Muscle of leg (tissue), 11 donors: ENCODE results near the gene LIPG. TPM values are rescaled to one million over a fixed set of nuclear protein-coding genes. Genes with fewer than 3 reads are reported as not detected.
"Not testable (repeated sequence)": the region's sequence is repeated elsewhere in the genome, so short reads cannot be mapped to it uniquely, and the experiment has no call there.

ENCODE experiments used
- DNase-seq: peaks from one replicate; pipeline ENCODE4 v3.0.0; 2013
- H3K27ac ChIP-seq: one replicate; pipeline ENCODE4 v1.5.1; 2013; ENCODE audit warnings: mild to moderate bottlenecking, low read length, control low read depth
- H3K27me3 ChIP-seq: one replicate; pipeline ENCODE4 v1.6.1; 2013; ENCODE audit warnings: low read length; ENCODE audit not compliant: control insufficient read depth, insufficient read depth
- H3K36me3 ChIP-seq: one replicate; pipeline ENCODE4 v1.6.1; 2013; ENCODE audit warnings: low read length; ENCODE audit not compliant: control insufficient read depth, insufficient read depth
- H3K4me1 ChIP-seq: one replicate; pipeline ENCODE4 v1.6.1; 2013; ENCODE audit warnings: low read length; ENCODE audit not compliant: control insufficient read depth, insufficient read depth
- H3K4me3 ChIP-seq: one replicate; pipeline ENCODE4 v1.5.1; 2013; ENCODE audit warnings: low read length, control low read depth
- H3K9me3 ChIP-seq: replicated peaks from 2 replicates; pipeline ENCODE4 v1.6.1; 2013; ENCODE audit warnings: low read depth, low read length; ENCODE audit not compliant: control insufficient read depth
- WGBS: methylation state at CpG from one replicate; pipeline ENCODE4 v1.1.5; 2013; ENCODE audit warnings: missing lambda C conversion rate; ENCODE audit not compliant: insufficient coverage; 5-methylcytosine and 5-hydroxymethylcytosine counted together
- polyA plus RNA-seq, 8 donors: library from polyadenylated mRNA; unstranded; fragments of 120-200 nt; gene quantifications; one replicate each; pipeline versions ENCODE4 v1.2.1 to v1.2.3, GENCODE V29; 2013; ENCODE audit warnings: inconsistent platforms in 1 of 8, low replicate concordance in 1 of 8; ENCODE audit not compliant: insufficient read length in 8 of 8, insufficient read depth in 1 of 8
- total RNA-seq: library from RNA; stranded (reverse); fragments of 120-200 nt; gene quantifications from one replicate; pipeline ENCODE4 v1.2.4, GENCODE V29; 2013

LIPG gene
- total and polyA plus RNA-seq, 9 donors = 3.5 to 8.6 (median 5.3) TPM

DNA sequence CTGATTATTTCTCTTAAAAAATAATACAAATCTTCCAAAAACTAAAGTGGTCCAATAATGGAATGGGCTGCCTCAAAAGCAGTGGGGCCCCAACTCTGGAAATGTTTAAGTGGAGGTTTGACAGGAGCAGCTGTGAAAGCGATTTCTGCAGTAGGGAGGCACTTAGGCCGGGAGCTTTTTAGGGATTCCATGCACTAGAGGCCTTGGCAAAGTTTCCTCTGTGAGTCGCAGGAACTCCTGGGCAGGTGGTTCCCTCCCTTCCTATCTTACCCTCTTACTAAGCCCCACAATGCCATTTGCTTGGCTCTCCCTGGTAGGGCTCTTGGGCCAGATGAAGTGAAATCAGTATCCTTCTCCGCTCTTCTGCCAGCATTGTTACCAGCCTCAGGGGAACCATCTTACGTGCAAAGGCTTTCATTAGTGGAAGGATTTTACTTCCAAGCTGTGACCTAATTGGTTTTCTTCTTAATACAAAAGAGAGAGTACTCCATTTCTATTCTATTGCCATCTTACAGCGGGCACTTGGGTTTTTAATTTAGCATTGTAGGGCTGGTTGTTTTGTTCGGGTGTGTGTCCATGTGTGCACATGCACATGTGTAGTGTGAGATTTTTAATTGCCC is 40.5 kb upstream of the LIPG start:
- 50% methylated on average over 2 of the region's 7 CpGs for WGBS
- Histone ChIP-seq H3K4me1 (peaks cover 7% of the 10 kb centered on the region), H3K27me3 (no peaks in the 10 kb centered on the region), H3K9me3 (no peaks in the 10 kb centered on the region), H3K27ac (peak overlapping the region; percentile 20), H3K36me3 (no peaks in the 10 kb centered on the region), H3K4me3 (no peak overlapping the region)
- peak; percentile 51 for DNase-seq

DNA sequence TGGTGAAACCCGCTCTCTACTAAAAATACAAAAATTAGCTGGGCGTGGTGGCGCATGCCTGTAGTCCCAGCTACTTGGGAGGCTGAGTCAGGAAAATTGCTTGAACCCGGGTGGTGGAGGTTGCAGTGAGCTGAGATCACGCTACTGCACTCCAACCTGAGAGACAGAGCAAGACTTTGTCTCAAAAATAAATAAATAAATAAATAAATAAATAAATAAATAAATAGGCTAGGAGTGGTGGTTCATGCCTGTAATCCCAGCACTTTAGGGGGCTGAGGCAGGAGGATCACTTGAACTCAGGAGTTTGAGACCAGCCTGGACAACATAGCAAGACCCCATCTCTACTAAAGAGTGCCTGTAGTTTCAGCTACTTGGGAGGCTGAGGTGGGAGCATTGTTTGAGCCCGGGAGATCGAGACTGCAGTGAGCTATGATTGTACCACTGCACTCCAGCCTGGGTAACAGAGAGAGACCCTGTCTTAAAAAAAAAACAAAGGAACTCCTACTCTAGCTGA is 38.2 kb upstream of the LIPG start:
- not testable (repeated sequence) for H3K4me3 ChIP-seq, DNase-seq, H3K27ac ChIP-seq, H3K36me3 ChIP-seq, H3K9me3 ChIP-seq, H3K4me1 ChIP-seq, H3K27me3 ChIP-seq
- no CpG with 5 or more reads among the region's 7 CpGs for WGBS

DNA sequence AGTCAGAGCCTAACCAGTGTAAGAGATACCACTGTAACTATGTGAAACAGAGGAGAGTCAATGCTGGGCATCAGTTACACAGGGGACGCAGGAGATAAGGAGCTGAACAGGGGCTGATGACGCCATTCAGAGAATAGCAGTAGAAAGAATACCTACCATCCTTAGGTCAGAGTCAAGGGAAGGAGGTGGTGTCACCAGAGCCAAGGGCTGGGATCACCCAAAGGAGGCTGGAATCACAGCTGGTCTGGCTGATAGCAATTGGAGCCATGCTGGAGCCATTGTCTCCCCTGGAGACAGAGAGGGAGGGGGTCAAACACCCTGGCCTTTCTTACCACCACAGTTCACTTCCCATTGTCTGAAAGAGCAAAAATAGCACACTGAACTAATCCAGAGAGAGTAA is 37.5 kb upstream of the LIPG start:
- H3K4me1 ChIP-seq = peaks cover 7% of the 10 kb centered on the region
- H3K27me3 ChIP-seq = no peaks in the 10 kb centered on the region
- H3K9me3 ChIP-seq = no peaks in the 10 kb centered on the region
- DNase-seq = no peak
- H3K4me3 ChIP-seq = no peak overlapping the region
- no peak overlapping the region for H3K27ac ChIP-seq
- WGBS = no CpG with 5 or more reads among the region's 2 CpGs
- H3K36me3 ChIP-seq = no peaks in the 10 kb centered on the region

DNA sequence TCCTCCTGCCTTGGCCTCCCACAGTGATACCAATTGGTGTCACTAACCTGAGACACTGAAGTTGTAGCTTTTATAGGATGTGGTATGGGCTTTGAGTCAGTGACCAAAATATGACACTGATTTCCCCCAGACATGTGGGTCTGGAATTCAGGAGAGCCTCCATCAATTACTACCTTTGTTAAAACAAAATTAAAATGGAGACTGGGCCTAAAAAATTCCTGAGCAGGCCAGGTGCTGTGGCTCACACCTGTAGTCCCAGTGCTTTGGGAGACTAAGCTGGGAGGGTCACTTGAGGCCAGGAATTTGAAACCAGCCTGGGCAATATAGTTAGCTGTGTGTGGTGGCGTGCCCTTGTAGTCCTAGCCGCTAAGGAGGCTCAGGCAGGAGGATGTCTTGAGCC is 36.9 kb upstream of the LIPG start:
- Histone ChIP-seq H3K36me3 (no peaks in the 10 kb centered on the region), H3K9me3 (no peaks in the 10 kb centered on the region), H3K27ac (no peak overlapping the region), H3K27me3 (no peaks in the 10 kb centered on the region), H3K4me3 (no peak overlapping the region), H3K4me1 (peaks cover 7% of the 10 kb centered on the region)
- DNase-seq = no peak
- no CpG with 5 or more reads among the region's 2 CpGs for WGBS

DNA sequence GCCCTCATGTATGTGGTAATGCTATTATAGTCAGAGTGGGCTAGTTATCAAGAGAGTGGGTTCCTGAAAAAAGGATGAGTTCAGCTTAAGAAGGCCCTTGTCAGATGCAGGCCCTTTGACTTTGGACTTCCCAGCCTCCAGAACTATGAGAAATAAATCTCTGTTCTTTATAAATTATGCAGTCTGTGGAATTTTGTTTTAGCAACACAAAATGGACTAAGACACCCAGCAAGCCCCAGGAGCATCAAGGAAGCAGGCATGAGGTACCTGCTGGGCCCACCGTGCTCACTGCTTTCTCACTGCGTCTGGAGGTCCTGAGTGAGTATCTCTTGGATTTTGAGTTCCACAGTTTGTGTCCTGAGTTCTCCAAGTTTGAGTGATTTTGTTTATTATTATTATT is 35.9 kb upstream of the LIPG start:
- Histone ChIP-seq H3K27me3 (no peaks in the 10 kb centered on the region), H3K4me3 (no peak overlapping the region), H3K27ac (no peak overlapping the region), H3K4me1 (peaks cover 4% of the 10 kb centered on the region), H3K9me3 (no peaks in the 10 kb centered on the region), H3K36me3 (no peaks in the 10 kb centered on the region)
- no peak for DNase-seq
- no CpG with 5 or more reads among the region's 2 CpGs for WGBS

DNA sequence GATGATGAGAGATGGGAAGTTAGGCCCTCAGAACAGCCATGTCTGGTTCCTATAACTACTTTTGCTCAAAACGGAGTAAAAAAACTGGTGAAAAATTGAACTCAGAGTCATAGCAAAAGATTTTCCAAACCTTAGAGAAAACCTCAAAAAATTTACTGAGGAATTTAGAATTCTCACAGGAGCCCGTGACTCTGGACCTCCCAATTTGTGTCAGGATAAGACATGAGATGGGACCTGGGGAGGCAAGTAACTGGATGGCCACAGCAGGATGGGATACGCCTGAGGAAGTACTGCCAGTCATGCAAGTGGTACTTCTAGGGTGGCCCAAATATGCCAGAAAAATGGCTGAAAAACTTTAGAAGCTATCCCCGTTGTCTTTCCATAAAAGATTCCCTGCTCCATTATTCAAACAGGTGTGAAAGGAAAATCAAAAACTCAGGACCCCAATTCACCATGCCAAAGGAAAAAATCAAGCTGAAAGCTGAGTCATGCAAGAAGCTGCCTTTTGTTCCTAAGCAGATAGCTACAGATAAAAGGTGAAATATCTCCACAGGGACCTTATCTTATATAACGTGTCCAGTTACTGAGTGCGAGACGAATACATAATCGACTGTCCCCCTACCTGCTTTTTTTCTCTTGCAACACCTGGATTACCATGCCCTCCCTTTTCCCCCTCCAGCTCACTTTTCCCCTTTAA is 34.1 kb upstream of the LIPG start:
- no peaks in the 10 kb centered on the region for H3K9me3 ChIP-seq
- H3K36me3 ChIP-seq = no peaks in the 10 kb centered on the region
- DNase-seq = no peak
- no peak overlapping the region for H3K27ac ChIP-seq
- WGBS = 67% methylated on average over 5 of the region's 8 CpGs
- no peak overlapping the region for H3K4me3 ChIP-seq
- H3K4me1 ChIP-seq = no peaks in the 10 kb centered on the region
- H3K27me3 ChIP-seq = no peaks in the 10 kb centered on the region

DNA sequence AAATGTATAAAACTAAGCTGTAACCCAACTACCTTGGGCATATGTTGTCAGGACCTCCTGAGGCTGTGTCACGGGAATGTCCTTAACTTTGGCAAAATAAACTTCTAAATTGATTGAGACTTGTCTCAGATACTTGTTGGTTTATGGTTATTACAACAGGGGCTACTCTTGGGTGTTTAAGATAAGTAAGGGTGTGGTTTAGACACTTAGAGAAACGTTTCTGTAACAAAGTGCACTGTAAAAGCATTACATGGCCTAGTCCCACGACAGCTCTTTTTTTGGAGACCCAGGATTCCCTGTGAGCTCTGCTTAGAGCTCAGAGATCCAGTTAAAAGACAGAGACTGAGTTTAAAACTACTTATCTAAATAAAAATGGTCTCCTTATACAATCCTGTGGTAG is 32.3 kb upstream of the LIPG start:
- 20% methylated on average over 1 of the region's 3 CpGs for WGBS
- Histone ChIP-seq H3K9me3 (no peaks in the 10 kb centered on the region), H3K4me3 (no peak overlapping the region), H3K27ac (no peak overlapping the region), H3K4me1 (no peaks in the 10 kb centered on the region), H3K27me3 (no peaks in the 10 kb centered on the region), H3K36me3 (no peaks in the 10 kb centered on the region)
- no peak for DNase-seq

DNA sequence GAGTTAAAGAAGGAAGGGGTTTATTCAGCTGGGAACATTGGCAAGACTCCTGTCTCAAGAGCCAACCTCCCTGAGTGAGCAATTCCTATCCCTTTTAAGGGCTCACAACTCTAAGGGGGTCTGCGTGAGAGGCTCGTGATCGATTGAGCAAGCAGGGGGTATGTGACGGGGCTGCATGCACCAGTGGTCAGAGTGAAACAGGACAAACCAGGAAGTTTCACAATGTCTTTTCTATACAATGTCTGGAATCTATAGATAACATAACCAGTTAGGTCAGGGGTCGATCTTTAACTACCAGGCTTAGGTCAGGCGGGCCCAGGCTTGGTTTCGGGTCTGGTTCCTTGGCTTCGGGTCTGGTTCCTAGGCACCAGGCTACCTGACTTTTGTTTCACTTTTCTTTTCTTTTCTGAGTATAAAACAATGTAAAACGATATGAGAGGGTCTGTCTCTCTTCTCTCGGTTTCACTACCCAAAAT is 30.1 kb upstream of the LIPG start:
- Histone ChIP-seq H3K4me3 (no peak overlapping the region), H3K27ac (no peak overlapping the region), H3K36me3 (no peaks in the 10 kb centered on the region), H3K27me3 (no peaks in the 10 kb centered on the region), H3K9me3 (no peaks in the 10 kb centered on the region), H3K4me1 (no peaks in the 10 kb centered on the region)
- DNase-seq = no peak
- WGBS = no CpG with 5 or more reads among the region's 10 CpGs

DNA sequence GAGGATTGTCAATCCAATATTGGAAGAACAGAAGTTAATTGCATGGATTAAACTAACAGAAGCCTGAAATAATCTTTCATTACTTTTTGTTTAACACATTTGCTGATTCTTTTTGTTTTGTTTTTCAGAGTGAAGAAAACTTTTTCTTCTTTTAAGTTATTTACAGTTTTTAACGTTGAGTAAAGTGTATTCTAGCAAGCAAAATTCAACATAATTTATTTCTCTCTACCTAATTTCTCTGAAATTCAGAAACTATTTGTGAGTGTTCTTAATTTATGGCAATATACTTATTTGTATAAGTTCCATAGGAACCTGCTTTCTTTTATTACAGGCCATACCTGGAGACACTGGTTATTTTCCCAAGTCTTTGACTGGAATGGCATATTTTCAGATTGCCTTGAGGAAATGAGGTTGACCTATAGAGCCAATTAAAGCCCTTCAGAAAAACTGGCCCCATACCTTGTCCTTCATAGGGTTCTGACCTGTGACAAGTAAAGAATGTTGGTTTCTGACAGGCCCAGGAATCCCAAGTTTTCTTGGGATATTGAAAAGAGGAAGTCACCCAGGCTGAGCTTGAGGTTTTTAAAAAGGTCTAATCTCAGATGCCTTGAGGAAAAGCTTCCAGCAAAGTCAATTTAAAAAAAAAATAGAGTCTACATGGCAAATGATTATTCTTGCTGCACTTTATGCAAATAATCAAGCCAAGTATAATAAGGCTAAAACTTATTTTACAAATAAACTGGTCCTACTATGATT is 26.8 kb upstream of the LIPG start:
- DNase-seq = no peak
- H3K27ac ChIP-seq = no peak overlapping the region
- no peak overlapping the region for H3K4me3 ChIP-seq
- no peaks in the 10 kb centered on the region for H3K36me3 ChIP-seq
- no CpG with 5 or more reads among the region's 1 CpG for WGBS
- H3K9me3 ChIP-seq = no peaks in the 10 kb centered on the region
- H3K4me1 ChIP-seq = no peaks in the 10 kb centered on the region
- H3K27me3 ChIP-seq = no peaks in the 10 kb centered on the region

DNA sequence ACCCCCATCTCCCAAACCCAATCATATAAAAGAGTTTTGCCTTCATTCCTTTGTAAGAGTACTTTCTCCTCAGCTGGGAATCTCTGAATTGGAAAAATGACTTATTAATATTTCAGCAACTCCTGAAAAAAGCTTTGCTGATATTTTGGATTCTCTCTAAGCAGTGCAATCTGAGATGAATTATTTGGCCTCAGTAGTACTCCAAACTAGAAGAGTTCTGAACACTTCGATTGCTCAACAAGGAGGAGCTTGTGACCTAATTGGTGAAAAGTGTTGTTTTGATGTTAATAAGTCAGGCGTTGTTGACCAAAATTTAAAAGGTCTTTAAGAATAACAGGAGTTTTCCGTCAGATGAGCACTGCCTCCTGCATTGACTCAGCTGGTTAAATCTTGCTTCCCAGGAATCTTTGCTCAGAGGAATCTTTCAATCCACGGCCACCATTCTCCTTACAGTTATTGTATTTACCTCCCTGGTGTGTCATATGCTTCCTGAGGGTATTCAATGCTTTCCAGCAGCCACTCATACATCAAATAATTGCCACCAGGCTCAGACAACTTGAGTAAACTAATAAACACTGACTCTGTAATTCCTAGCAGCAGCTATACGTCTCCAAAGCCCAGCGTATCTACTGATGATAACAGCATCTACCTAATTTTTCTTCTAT is 24.5 kb upstream of the LIPG start:
- Histone ChIP-seq H3K36me3 (no peaks in the 10 kb centered on the region), H3K27ac (no peak overlapping the region), H3K9me3 (no peaks in the 10 kb centered on the region), H3K4me1 (no peaks in the 10 kb centered on the region), H3K27me3 (no peaks in the 10 kb centered on the region), H3K4me3 (no peak overlapping the region)
- WGBS = 88% methylated on average over 4 of the region's 6 CpGs
- DNase-seq = no peak
